Stromal cell of bone marrow (primary cell): ENCODE results near the gene MRPS6.

Experiments
- DNase-seq: peaks from one replicate; pipeline ENCODE4 v3.0.0-alpha.2; 2012; ENCODE audit warnings: low read depth

Gene MRPS6

GRCh38 chr21:34180826-34181359, 107.5 kb downstream of the MRPS6 start:
- no peak for DNase-seq

- DNase-seq, result no peak
Measured at GRCh38 chr21:34181431-34182039, 108.2 kb downstream of the MRPS6 start.

GRCh38 chr21:34182436-34182835, 109.1 kb downstream of the MRPS6 start:
- DNase-seq, result no peak

GRCh38 chr21:34183331-34183928, 110.1 kb downstream of the MRPS6 start:
- no peak for DNase-seq

- no peak for DNase-seq
Measured at GRCh38 chr21:34184232-34184631, 110.9 kb downstream of the MRPS6 start.

- DNase-seq, result no peak
Measured at GRCh38 chr21:34185026-34185750, 111.8 kb downstream of the MRPS6 start.

- DNase-seq, result no peak
Measured at GRCh38 chr21:34186109-34186719, 112.8 kb downstream of the MRPS6 start.

- DNase-seq, result peak; percentile 67
Measured at GRCh38 chr21:34187935-34188334, 114.6 kb downstream of the MRPS6 start.

- no peak for DNase-seq
Measured at GRCh38 chr21:34189506-34189905, 116.1 kb downstream of the MRPS6 start.

GRCh38 chr21:34190576-34191321, 117.4 kb downstream of the MRPS6 start:
- no peak for DNase-seq

- DNase-seq, result no peak
Measured at GRCh38 chr21:34191876-34192275, 118.5 kb downstream of the MRPS6 start.
